Measurements from ENCODE around the gene ANKS1A.

- TF ChIP-seq CTCF (conservative IDR thresholded peaks at IDR 0.05; ENCODE audit: low read depth in 2 of 2) (no peak), EZH2 (IDR thresholded peaks at IDR 0.05; ENCODE audit: low read depth, unreplicated experiment) (no peak), REST (IDR thresholded peaks at IDR 0.05; ENCODE audit: unreplicated experiment) (no peak)
Measured at GRCh38 chr6:35139470-35139869, 250.4 kb downstream of the ANKS1A start.

Data from GM23338 (cell line).